ENCODE results near the gene UBXN4.

The UBXN4 gene

GRCh38 chr2:135728064-135728743 is 13.5 kb upstream of the UBXN4 start:
- TF ChIP-seq, protein P1, sequence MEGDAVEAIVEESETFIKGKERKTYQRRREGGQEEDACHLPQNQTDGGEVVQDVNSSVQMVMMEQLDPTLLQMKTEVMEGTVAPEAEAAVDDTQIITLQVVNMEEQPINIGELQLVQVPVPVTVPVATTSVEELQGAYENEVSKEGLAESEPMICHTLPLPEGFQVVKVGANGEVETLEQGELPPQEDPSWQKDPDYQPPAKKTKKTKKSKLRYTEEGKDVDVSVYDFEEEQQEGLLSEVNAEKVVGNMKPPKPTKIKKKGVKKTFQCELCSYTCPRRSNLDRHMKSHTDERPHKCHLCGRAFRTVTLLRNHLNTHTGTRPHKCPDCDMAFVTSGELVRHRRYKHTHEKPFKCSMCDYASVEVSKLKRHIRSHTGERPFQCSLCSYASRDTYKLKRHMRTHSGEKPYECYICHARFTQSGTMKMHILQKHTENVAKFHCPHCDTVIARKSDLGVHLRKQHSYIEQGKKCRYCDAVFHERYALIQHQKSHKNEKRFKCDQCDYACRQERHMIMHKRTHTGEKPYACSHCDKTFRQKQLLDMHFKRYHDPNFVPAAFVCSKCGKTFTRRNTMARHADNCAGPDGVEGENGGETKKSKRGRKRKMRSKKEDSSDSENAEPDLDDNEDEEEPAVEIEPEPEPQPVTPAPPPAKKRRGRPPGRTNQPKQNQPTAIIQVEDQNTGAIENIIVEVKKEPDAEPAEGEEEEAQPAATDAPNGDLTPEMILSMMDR (IDR thresholded peaks at IDR 0.05), result no peak

DNA sequence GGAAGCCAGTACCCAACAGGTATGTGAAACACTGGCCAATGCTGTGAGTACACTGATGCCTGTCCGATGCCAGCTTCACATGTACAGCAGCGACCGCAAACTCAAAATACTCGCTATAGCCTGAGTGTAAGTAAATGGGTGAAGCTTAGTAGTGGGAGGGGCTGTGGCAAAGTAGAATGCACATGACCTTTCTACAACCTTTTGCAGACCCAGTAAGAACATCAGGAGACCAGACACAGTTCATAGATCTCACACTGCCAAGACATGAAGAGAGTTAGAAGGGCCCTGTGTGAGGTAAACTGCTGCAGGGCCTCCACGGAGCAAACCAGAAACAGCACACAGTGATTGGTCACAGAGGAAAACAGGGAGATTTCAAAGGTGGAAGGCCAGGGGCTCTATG is 9.1 kb upstream of the UBXN4 start:
- TF ChIP-seq, protein P1 (IDR thresholded peaks at IDR 0.05), result no peak

- TF ChIP-seq, protein P1 (IDR thresholded peaks at IDR 0.05), result no peak
Observed at GRCh38 chr2:135733045-135733444, 8.6 kb upstream of the UBXN4 start.

DNA sequence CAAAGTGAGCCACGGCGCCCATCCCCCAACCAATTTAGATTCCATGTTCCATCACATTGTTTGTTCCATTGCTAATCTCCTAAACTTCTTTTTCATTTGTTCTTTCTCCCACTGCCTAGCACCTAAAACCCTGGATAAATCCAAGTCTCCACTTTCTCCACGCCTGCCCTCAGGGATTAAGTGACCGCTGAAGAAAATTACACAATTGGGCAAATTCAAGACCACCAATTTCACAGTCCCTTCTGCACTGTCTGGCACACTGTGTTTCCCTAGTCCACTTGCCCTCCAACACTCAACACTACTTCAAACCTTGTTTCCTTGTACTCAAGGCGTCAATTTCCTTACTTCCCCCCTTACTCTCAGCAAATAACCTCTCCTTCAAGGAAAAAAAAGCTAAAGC is 5.1 kb upstream of the UBXN4 start:
- TF ChIP-seq, protein P1 (IDR thresholded peaks at IDR 0.05), result no peak

DNA sequence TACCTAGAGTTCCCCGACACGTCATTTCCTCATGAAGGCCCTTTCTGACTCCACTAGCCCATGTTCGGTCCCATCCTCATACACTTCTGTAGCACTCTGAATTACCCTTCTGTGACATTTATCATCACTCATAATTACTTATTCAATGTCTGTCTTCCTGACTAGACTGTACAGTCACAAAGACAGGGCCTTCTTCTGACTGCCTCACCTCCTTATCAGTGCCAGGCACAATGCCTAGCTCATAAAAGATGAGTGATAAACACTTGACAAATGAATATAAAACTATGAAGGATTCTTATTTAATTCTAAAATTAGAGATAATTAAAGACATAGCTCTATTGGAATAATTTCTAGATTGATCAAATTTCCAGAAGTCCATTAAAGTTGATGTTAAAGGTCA is 1.4 kb upstream of the UBXN4 start:
- TF ChIP-seq, protein P1 (IDR thresholded peaks at IDR 0.05), result no peak

- TF ChIP-seq, protein P1 (IDR thresholded peaks at IDR 0.05), result no peak
Observed at GRCh38 chr2:135741043-135741394, 636 bp upstream of the UBXN4 start.

GRCh38 chr2:135742325-135742757 is 686 bp downstream of the UBXN4 start:
- TF ChIP-seq, protein P1 (IDR thresholded peaks at IDR 0.05), result no peak

DNA sequence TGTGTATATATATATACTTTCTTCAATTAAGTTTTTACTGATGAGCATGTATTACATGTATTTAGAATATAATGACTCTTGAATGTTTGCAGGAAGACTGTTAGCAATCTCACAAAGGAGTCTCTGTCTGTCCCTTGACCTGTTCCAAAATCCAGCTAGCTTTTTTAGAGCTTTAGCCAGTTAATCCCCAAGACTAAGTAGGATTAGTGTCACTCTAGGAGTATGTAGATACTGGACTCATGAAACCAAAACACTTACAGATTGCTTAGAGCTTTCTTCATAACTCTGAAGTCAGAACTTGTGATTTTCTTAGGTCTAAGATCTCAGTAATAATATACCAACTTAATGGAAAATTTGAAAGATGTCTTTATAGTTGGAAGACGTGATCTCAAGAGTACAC is 2.2 kb downstream of the UBXN4 start:
- TF ChIP-seq, protein P1 (IDR thresholded peaks at IDR 0.05), result no peak
